Fibroblast of lung (primary cell): Measurements from ENCODE around the gene NPY1R. TPM values are rescaled to one million over a fixed set of nuclear protein-coding genes. Genes with fewer than 3 reads are reported as not detected.

ENCODE experiments used
- DNase-seq, 2 donors: peaks; one replicate each; pipeline versions ENCODE4 v3.0.0 to v3.0.0-alpha.2; 2010; ENCODE audit warnings: low read depth in 2 of 2
- H2AFZ ChIP-seq: 2 replicates; pipeline ENCODE4 v1.5.1; 2012; ENCODE audit warnings: low read length, control low read depth, inconsistent platforms
- H3K27ac ChIP-seq: 2 replicates; pipeline ENCODE4 v1.5.1; 2011; ENCODE audit warnings: low read length, control low read depth; ENCODE audit not compliant: insufficient read depth
- H3K27me3 ChIP-seq: 2 replicates; pipeline ENCODE4 v1.5.1; 2011; ENCODE audit warnings: mild to moderate bottlenecking, low read length; ENCODE audit not compliant: control insufficient read depth, insufficient read depth
- H3K36me3 ChIP-seq: 2 replicates; pipeline ENCODE4 v1.5.1; 2011; ENCODE audit warnings: low read length; ENCODE audit not compliant: control insufficient read depth, insufficient read depth
- H3K4me1 ChIP-seq: 2 replicates; pipeline ENCODE4 v1.5.1; 2011; ENCODE audit warnings: low read length; ENCODE audit not compliant: control insufficient read depth, insufficient read depth; ENCODE audit errors: extremely low read depth
- H3K4me2 ChIP-seq: 2 replicates; pipeline ENCODE4 v1.5.1; 2011; ENCODE audit warnings: low read length, control low read depth; ENCODE audit not compliant: insufficient read depth; ENCODE audit errors: extremely low read depth
- H3K4me3 ChIP-seq, 4 experiments: fragments of 200-600 bp in 1 of 4; sonication (generic) in 1 of 4; replicated peaks in 1 of 4; 2 replicates each; pipeline ENCODE4 v1.5.1; 2011 to 2016; ENCODE audit warnings: low read length in 4 of 4, low read depth in 3 of 4, mild to moderate bottlenecking in 3 of 4, control low read depth in 2 of 4, inconsistent platforms in 1 of 4, mixed read lengths in 1 of 4; ENCODE audit not compliant: insufficient read depth in 1 of 4; ENCODE audit errors: control extremely low read depth in 1 of 4
- H3K79me2 ChIP-seq: 2 replicates; pipeline ENCODE4 v1.5.1; 2012; ENCODE audit warnings: mild to moderate bottlenecking, low read length, inconsistent platforms; ENCODE audit not compliant: control insufficient read depth, insufficient read depth
- H3K9ac ChIP-seq: 2 replicates; pipeline ENCODE4 v1.5.1; 2011; ENCODE audit warnings: mild to moderate bottlenecking, low read length, control low read depth; ENCODE audit not compliant: insufficient read depth
- H3K9me3 ChIP-seq: 2 replicates; pipeline ENCODE4 v1.5.1; 2012; ENCODE audit warnings: low read depth, low read length; ENCODE audit not compliant: control insufficient read depth, insufficient read depth
- H4K20me1 ChIP-seq: 2 replicates; pipeline ENCODE4 v1.5.1; 2011; ENCODE audit warnings: low read length; ENCODE audit not compliant: control insufficient read depth, insufficient read depth; ENCODE audit errors: extremely low read depth
- CTCF ChIP-seq, 2 donors: IDR thresholded peaks in 1 of 2; conservative IDR thresholded peaks in 1 of 2; 1 replicate in 1 of 2; 2 replicates in 1 of 2; pipeline ENCODE4 v1.5.1; 2011 to 2012; ENCODE audit warnings: low read length in 2 of 2, control low read depth in 1 of 2, inconsistent platforms in 1 of 2, low read depth in 1 of 2, mild to moderate bottlenecking in 1 of 2
- EZH2 ChIP-seq: IDR thresholded peaks from 2 replicates; pipeline ENCODE4 v1.5.1; 2012; ENCODE audit warnings: low read length, control low read depth, mild to moderate bottlenecking; ENCODE audit errors: missing control alignments
- polyA plus RNA-seq, 2 donors: library from polyadenylated mRNA; depleted of rRNA in 1 of 2; stranded (reverse) in 1 of 2; unstranded in 1 of 2; fragments of >200 nt; gene quantifications; 2 replicates each; pipeline ENCODE4 v1.2.1, GENCODE V29; 2011 to 2012; ENCODE audit warnings: missing spikeins in 1 of 2
- total RNA-seq: library from RNA; depleted of rRNA; stranded (reverse); fragments of >200 nt; gene quantifications from 2 replicates; pipeline ENCODE4 v1.2.1, GENCODE V29; 2014

NPY1R gene
- total and polyA plus RNA-seq, 2 donors (not counting 1 experiment from before 2014, with no cell fraction given): under 0.01 to 0.02 TPM

GRCh38 chr4:163372029-163372428 lies 39.6 kb upstream of the NPY1R start:
- Histone ChIP-seq H3K4me1 (no peaks in the 10 kb centered on the region), H2AFZ (no peak overlapping the region)

GRCh38 chr4:163367651-163368050 lies 35.3 kb upstream of the NPY1R start:
- Histone ChIP-seq H3K79me2 (no peaks in the 10 kb centered on the region), H3K27me3 (no peaks in the 10 kb centered on the region), H3K4me2 (no peak overlapping the region), H3K4me1 (no peaks in the 10 kb centered on the region), H3K27ac (no peak overlapping the region), H2AFZ (no peak overlapping the region), H3K9me3 (no peaks in the 10 kb centered on the region), H4K20me1 (no peaks in the 10 kb centered on the region), H3K36me3 (no peaks in the 10 kb centered on the region), H3K9ac (no peak overlapping the region), H3K4me3 (no peak overlapping the region)
- TF ChIP-seq EZH2 (no peak), CTCF (conservative IDR thresholded peaks at IDR 0.05 in 1 of 2, IDR thresholded peaks at IDR 0.05 in 1 of 2; ENCODE audit: low read depth in 1 of 2, low read length in 2 of 2) (no peak)
- no peak for DNase-seq

More at GRCh38 chr4:163372029-163372428, 39.6 kb upstream of the NPY1R start:
- H3K36me3 ChIP-seq: no peaks in the 10 kb centered on the region
- no peak overlapping the region for H3K9ac ChIP-seq
- no peaks in the 10 kb centered on the region for H3K79me2 ChIP-seq
- H3K27ac ChIP-seq: no peak overlapping the region
- H4K20me1 ChIP-seq: no peaks in the 10 kb centered on the region
- DNase-seq: no peak
- H3K4me3 ChIP-seq: no peak overlapping the region
- no peaks in the 10 kb centered on the region for H3K9me3 ChIP-seq
- TF ChIP-seq CTCF (conservative IDR thresholded peaks at IDR 0.05 in 1 of 2, IDR thresholded peaks at IDR 0.05 in 1 of 2; ENCODE audit: low read depth in 1 of 2, low read length in 2 of 2) (no peak), EZH2 (no peak)
- no peak overlapping the region for H3K4me2 ChIP-seq
- no peaks in the 10 kb centered on the region for H3K27me3 ChIP-seq

- no peaks in the 10 kb centered on the region for H3K9me3 ChIP-seq
- no peak overlapping the region for H3K27ac ChIP-seq
- no peaks in the 10 kb centered on the region for H3K36me3 ChIP-seq
- H3K79me2 ChIP-seq: no peaks in the 10 kb centered on the region
- no peak overlapping the region for H3K4me2 ChIP-seq
- DNase-seq: no peak
- no peaks in the 10 kb centered on the region for H3K4me1 ChIP-seq
- TF ChIP-seq EZH2: no peak
- no peak for TF ChIP-seq CTCF (conservative IDR thresholded peaks at IDR 0.05 in 1 of 2, IDR thresholded peaks at IDR 0.05 in 1 of 2; ENCODE audit: low read depth in 1 of 2, low read length in 2 of 2)
- H3K4me3 ChIP-seq: no peak overlapping the region
- H3K27me3 ChIP-seq: no peaks in the 10 kb centered on the region
- H4K20me1 ChIP-seq: no peaks in the 10 kb centered on the region
- no peak overlapping the region for H2AFZ ChIP-seq
- H3K9ac ChIP-seq: no peak overlapping the region
Measured at GRCh38 chr4:163356104-163356503, 23.7 kb upstream of the NPY1R start.
